ENCODE data around the gene PNISR. TPM values are rescaled to one million over a fixed set of nuclear protein-coding genes. Genes with fewer than 3 reads are reported as not detected.

The PNISR gene
- polyA plus RNA-seq, 1 of the 3 experiments (the other 2 are of a cell fraction), result 39.1 TPM

GRCh38 chr6:99426451-99426757, 1.3 kb upstream of the PNISR start:
- ChIA-PET POLR2A (no interaction called here), CTCF (interaction anchor here (0.6 to 2.6 kb wide), 15 partner anchors 8 to 184 kb away, joined by 3 to 28 read pairs (median 5); partner anchors contain the start of gene FAXC)
- Histone ChIP-seq H3K27ac (ENCODE audit: low read depth in 2 of 2, low read length in 1 of 2) (peak overlapping the region; percentile 97 to 99), H3K27me3 (ENCODE audit: insufficient read depth) (no peaks in the 10 kb centered on the region), H3F3A (replicated peaks; ENCODE audit: insufficient read depth) (peaks cover 16% of the 10 kb centered on the region), H3K9me2 (no peaks in the 10 kb centered on the region), H3K4me2 (peak overlapping the region; percentile 77), H3K9me3 (no peaks in the 10 kb centered on the region), H3K79me2 (ENCODE audit: insufficient read depth) (peaks cover 59% of the 10 kb centered on the region), H3K36me3 (replicated peaks in 1 of 2; ENCODE audit: control insufficient read depth in 1 of 2, insufficient read depth in 2 of 2, low read length in 1 of 2) (peaks cover 10 to 12% of the 10 kb centered on the region in 2 experiments), H2AFZ (ENCODE audit: low read depth) (peak overlapping the region; percentile 75), H3K9ac (peak overlapping the region; percentile 94), H4K20me1 (ENCODE audit: insufficient read depth) (peaks cover 31% of the 10 kb centered on the region), H3K4me3 (ENCODE audit: low read depth in 2 of 2, low read length in 1 of 2) (peak overlapping the region; percentile 90 to 99), H3K4me1 (ENCODE audit: control insufficient read depth in 1 of 2, insufficient read depth in 2 of 2, low read depth in 1 of 2, low read length in 1 of 2) (peaks cover 8 to 13% of the 10 kb centered on the region in 2 experiments)
- no peak for DNase-seq
- TF ChIP-seq ELF1 (IDR thresholded peaks at IDR 0.05) (no peak), PBX3 (IDR thresholded peaks at IDR 0.05) (no peak)
- 42% methylated on average over 4 of the region's 4 CpGs for WGBS (ENCODE audit: low lambda C conversion rate)

- H4K20me1 ChIP-seq (ENCODE audit: insufficient read depth), result peaks cover 37% of the 10 kb centered on the region
- no peaks in the 10 kb centered on the region for H3K27me3 ChIP-seq (ENCODE audit: insufficient read depth)
- peaks cover 16% of the 10 kb centered on the region for H3F3A ChIP-seq (replicated peaks; ENCODE audit: insufficient read depth)
- peaks cover 11 to 14% of the 10 kb centered on the region in 2 experiments for H3K36me3 ChIP-seq (replicated peaks in 1 of 2; ENCODE audit: control insufficient read depth in 1 of 2, insufficient read depth in 2 of 2, low read length in 1 of 2)
- H3K9ac ChIP-seq, result peak overlapping the region; percentile 94
- WGBS (ENCODE audit: low lambda C conversion rate), result 7% methylated on average over 19 of the region's 29 CpGs
- peak; percentile 67 for TF ChIP-seq RXRA (IDR thresholded peaks at IDR 0.05; ENCODE audit: borderline replicate concordance, low read depth)
- TF ChIP-seq, protein P1, sequence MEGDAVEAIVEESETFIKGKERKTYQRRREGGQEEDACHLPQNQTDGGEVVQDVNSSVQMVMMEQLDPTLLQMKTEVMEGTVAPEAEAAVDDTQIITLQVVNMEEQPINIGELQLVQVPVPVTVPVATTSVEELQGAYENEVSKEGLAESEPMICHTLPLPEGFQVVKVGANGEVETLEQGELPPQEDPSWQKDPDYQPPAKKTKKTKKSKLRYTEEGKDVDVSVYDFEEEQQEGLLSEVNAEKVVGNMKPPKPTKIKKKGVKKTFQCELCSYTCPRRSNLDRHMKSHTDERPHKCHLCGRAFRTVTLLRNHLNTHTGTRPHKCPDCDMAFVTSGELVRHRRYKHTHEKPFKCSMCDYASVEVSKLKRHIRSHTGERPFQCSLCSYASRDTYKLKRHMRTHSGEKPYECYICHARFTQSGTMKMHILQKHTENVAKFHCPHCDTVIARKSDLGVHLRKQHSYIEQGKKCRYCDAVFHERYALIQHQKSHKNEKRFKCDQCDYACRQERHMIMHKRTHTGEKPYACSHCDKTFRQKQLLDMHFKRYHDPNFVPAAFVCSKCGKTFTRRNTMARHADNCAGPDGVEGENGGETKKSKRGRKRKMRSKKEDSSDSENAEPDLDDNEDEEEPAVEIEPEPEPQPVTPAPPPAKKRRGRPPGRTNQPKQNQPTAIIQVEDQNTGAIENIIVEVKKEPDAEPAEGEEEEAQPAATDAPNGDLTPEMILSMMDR (IDR thresholded peaks at IDR 0.05), result peak; percentile 60
- TF ChIP-seq SMC3 (IDR thresholded peaks at IDR 0.05; ENCODE audit: low read depth, low read length), result peak; percentile 40
- TF ChIP-seq EP300 (IDR thresholded peaks at IDR 0.05; ENCODE audit: borderline replicate concordance in 1 of 2, low read depth in 1 of 2, low read length in 1 of 2), result peak in 1 of 2 experiments; percentile 21; a peak in 1 of 4 replicates
- TF ChIP-seq YY1 (IDR thresholded peaks at IDR 0.05; ENCODE audit: low read depth), result peak; percentile 26; the same call in 1 of the 2 replicates
- peak; percentile 55 for TF ChIP-seq RAD21 (IDR thresholded peaks at IDR 0.05; ENCODE audit: low read length)
- peak; percentile 60 for TF ChIP-seq MXI1 (IDR thresholded peaks at IDR 0.05; ENCODE audit: low read depth, low read length)
- TF ChIP-seq PBX3 (IDR thresholded peaks at IDR 0.05), result no peak
- no peak for TF ChIP-seq NRF1 (IDR thresholded peaks at IDR 0.05; ENCODE audit: low read depth, low read length)
- TF ChIP-seq, protein P2, sequence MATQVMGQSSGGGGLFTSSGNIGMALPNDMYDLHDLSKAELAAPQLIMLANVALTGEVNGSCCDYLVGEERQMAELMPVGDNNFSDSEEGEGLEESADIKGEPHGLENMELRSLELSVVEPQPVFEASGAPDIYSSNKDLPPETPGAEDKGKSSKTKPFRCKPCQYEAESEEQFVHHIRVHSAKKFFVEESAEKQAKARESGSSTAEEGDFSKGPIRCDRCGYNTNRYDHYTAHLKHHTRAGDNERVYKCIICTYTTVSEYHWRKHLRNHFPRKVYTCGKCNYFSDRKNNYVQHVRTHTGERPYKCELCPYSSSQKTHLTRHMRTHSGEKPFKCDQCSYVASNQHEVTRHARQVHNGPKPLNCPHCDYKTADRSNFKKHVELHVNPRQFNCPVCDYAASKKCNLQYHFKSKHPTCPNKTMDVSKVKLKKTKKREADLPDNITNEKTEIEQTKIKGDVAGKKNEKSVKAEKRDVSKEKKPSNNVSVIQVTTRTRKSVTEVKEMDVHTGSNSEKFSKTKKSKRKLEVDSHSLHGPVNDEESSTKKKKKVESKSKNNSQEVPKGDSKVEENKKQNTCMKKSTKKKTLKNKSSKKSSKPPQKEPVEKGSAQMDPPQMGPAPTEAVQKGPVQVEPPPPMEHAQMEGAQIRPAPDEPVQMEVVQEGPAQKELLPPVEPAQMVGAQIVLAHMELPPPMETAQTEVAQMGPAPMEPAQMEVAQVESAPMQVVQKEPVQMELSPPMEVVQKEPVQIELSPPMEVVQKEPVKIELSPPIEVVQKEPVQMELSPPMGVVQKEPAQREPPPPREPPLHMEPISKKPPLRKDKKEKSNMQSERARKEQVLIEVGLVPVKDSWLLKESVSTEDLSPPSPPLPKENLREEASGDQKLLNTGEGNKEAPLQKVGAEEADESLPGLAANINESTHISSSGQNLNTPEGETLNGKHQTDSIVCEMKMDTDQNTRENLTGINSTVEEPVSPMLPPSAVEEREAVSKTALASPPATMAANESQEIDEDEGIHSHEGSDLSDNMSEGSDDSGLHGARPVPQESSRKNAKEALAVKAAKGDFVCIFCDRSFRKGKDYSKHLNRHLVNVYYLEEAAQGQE (IDR thresholded peaks at IDR 0.05; ENCODE audit: low read depth, low read length), result 0 out of 2 replicates have a peak, but pooled peaks have one; percentile 44
- TF ChIP-seq SIN3A (IDR thresholded peaks at IDR 0.05; ENCODE audit: borderline replicate concordance, low read depth, low read length), result no peak; the same call in 1 of the 2 replicates
- TF ChIP-seq TCF12 (IDR thresholded peaks at IDR 0.05), result peak; percentile 14; the same call in 1 of the 2 replicates
- no peaks in the 10 kb centered on the region for H3K9me3 ChIP-seq
- H3K27ac ChIP-seq (ENCODE audit: low read depth in 2 of 2, low read length in 1 of 2), result peak overlapping the region; percentile 97 to 99
- H2AFZ ChIP-seq (ENCODE audit: low read depth), result peak overlapping the region; percentile 75
- POLR2A ChIA-PET, result interaction anchor here (0.9 to 1.4 kb wide), 6 partner anchors 14 to 96 kb away, joined by 3 to 7 read pairs (median 4); partner anchors contain the start of genes COQ3 and FAXC
- peak; percentile 58 for DNase-seq
- H3K4me1 ChIP-seq (ENCODE audit: control insufficient read depth in 1 of 2, insufficient read depth in 2 of 2, low read depth in 1 of 2, low read length in 1 of 2), result peaks cover 8 to 13% of the 10 kb centered on the region in 2 experiments
- no peaks in the 10 kb centered on the region for H3K9me2 ChIP-seq
- H3K4me3 ChIP-seq (ENCODE audit: low read depth in 2 of 2, low read length in 1 of 2), result peak overlapping the region; percentile 90 to 99
- peaks cover 65% of the 10 kb centered on the region for H3K79me2 ChIP-seq (ENCODE audit: insufficient read depth)
- CTCF ChIA-PET, result interaction anchor here (0.6 to 2.6 kb wide), 21 partner anchors 8 to 183 kb away, joined by 3 to 28 read pairs (median 4); partner anchors contain the start of gene FAXC
- H3K4me2 ChIP-seq, result peak overlapping the region; percentile 77
Observed at GRCh38 chr6:99425647-99426450, 741 bp upstream of the PNISR start.
